HL-60 (cell line): ENCODE results near the gene GRB10.

Experiments used
- DNase-seq, 2 experiments: peaks; one replicate each; pipeline ENCODE4 v3.0.0-alpha.2; 2010 to 2020; ENCODE audit warnings: low read depth in 1 of 2, low spot score in 1 of 2
- H3K27ac ChIP-seq: fragments of 250-450 bp; sonication (Bioruptor Pico); replicated peaks from 2 replicates; pipeline ENCODE4 v1.5.1; 2020; ENCODE audit warnings: mild to moderate bottlenecking, moderate library complexity
- H3K27me3 ChIP-seq: fragments of 250-450 bp; sonication (Bioruptor Pico); 2 replicates; pipeline ENCODE4 v1.5.1; 2021; ENCODE audit warnings: mild to moderate bottlenecking, moderate library complexity; ENCODE audit not compliant: insufficient read depth, poor library complexity, severe bottlenecking
- H3K4me3 ChIP-seq: replicated peaks from 2 replicates; pipeline ENCODE4 v1.5.1; 2011; ENCODE audit warnings: mild to moderate bottlenecking, control low read depth, low read length; ENCODE audit not compliant: insufficient read depth
- CTCF ChIP-seq: IDR thresholded peaks from one replicate; pipeline ENCODE4 v1.5.1; 2011; ENCODE audit warnings: low read length, control low read depth, inconsistent platforms; ENCODE audit not compliant: insufficient read depth
- GABPA ChIP-seq: IDR thresholded peaks from 2 replicates; pipeline ENCODE4 v1.6.1; 2012; ENCODE audit warnings: low read depth
- POLR2AphosphoS5 ChIP-seq: IDR thresholded peaks from 2 replicates; pipeline ENCODE4 v1.6.1; 2012; ENCODE audit warnings: low read depth
- REST ChIP-seq: IDR thresholded peaks from 2 replicates; pipeline ENCODE4 v1.6.1; 2012; ENCODE audit warnings: low read depth; ENCODE audit not compliant: insufficient replicate concordance
- SPI1 ChIP-seq: IDR thresholded peaks from 2 replicates; pipeline ENCODE4 v1.6.1; 2012; ENCODE audit warnings: low read depth, mild to moderate bottlenecking, borderline replicate concordance

The GRB10 gene

DNA sequence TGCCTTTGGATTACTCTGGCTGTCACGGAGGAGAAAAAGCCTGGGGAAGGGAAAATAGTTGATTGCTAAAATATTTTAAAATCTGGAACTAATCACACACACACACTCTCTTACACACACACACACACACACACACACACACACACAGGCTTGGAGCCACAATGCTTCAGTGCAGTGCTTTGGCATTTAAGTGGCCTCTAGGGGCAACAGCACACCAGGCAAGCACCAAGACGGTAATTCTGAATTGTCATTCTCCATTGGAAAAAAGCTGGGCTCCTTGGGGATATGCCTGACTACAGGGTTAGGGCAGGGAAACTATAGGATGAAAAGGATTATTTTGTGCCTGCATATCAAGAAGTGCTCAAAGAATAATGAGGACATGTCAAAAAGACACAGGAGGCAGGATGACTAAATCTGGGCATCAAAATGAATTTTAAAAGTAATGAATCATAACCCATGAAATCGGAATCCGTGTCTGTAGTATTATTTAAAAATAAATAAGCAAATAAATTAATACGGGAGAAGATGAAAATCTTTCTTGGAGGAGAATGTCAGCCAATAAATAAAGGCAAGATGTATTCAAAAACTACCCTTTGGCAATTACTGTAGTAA is 187.1 kb downstream of the GRB10 start:
- Histone ChIP-seq H3K4me3 (no peak overlapping the region), H3K27ac (no peak overlapping the region), H3K27me3 (no peaks in the 10 kb centered on the region)
- peak in 1 of 2 experiments; percentile 39 for DNase-seq
- no peak for TF ChIP-seq GABPA
- no peak for TF ChIP-seq SPI1
- no peak for TF ChIP-seq REST
- TF ChIP-seq POLR2AphosphoS5: no peak
- no peak for TF ChIP-seq CTCF

- no peak for DNase-seq
- Histone ChIP-seq H3K4me3 (no peak overlapping the region), H3K27me3 (no peaks in the 10 kb centered on the region), H3K27ac (no peak overlapping the region)
- TF ChIP-seq POLR2AphosphoS5 (no peak), REST (no peak), GABPA (no peak), SPI1 (no peak), CTCF (no peak)
These were observed 187.8 kb downstream of the GRB10 start for GRCh38 chr7:50594734-50595485.

GRCh38 chr7:50594136-50594535 is 188.6 kb downstream of the GRB10 start:
- Histone ChIP-seq H3K4me3 (no peak overlapping the region), H3K27ac (no peak overlapping the region), H3K27me3 (no peaks in the 10 kb centered on the region)
- no peak for DNase-seq
- no peak for TF ChIP-seq SPI1
- no peak for TF ChIP-seq REST
- TF ChIP-seq POLR2AphosphoS5: no peak
- TF ChIP-seq GABPA: no peak
- TF ChIP-seq CTCF: no peak
